HepG2 (cell line): ENCODE measurements around the gene FGF1. TPM values are rescaled to one million over a fixed set of nuclear protein-coding genes. Genes with fewer than 3 reads are reported as not detected.

Source experiments
- ARID5B ChIP-seq: IDR thresholded peaks from 2 replicates; pipeline ENCODE4 v1.4.0; 2020; ENCODE audit warnings: mild to moderate bottlenecking, missing genetic modification reagents
- BRCA1 ChIP-seq: sonication (generic); formaldehyde crosslinking; IDR thresholded peaks from 2 replicates; pipeline ENCODE4 v1.4.0; 2020; ENCODE audit warnings: missing genetic modification reagents
- CSRNP1 ChIP-seq: sonication (generic); formaldehyde crosslinking; IDR thresholded peaks from 2 replicates; pipeline ENCODE4 v1.8.1; 2023; ENCODE audit warnings: mild to moderate bottlenecking, missing genetic modification reagents
- HNF1B ChIP-seq: sonication (generic); formaldehyde crosslinking; IDR thresholded peaks from 2 replicates; pipeline ENCODE4 v1.5.1; 2020; ENCODE audit warnings: mild to moderate bottlenecking, moderate library complexity, missing genetic modification reagents
- IRX3 ChIP-seq: sonication (generic); formaldehyde crosslinking; IDR thresholded peaks from 2 replicates; pipeline ENCODE4 v1.8.1; 2023; ENCODE audit warnings: mild to moderate bottlenecking, low read depth, missing genetic modification reagents, borderline replicate concordance
- KLF16 ChIP-seq, 2 experiments: sonication (generic) in 1 of 2; formaldehyde crosslinking in 1 of 2; IDR thresholded peaks; 2 replicates each; pipeline versions ENCODE4 v1.6.1 to v1.8.0; 2016 to 2023; ENCODE audit warnings: missing genetic modification reagents in 2 of 2, missing compliant biosample characterization in 1 of 2
- MIER3 ChIP-seq: IDR thresholded peaks from 2 replicates; pipeline ENCODE4 v1.6.1; 2016; ENCODE audit warnings: missing compliant biosample characterization, borderline replicate concordance
- TEAD3 ChIP-seq: optimal IDR thresholded peaks from 2 replicates; pipeline ENCODE3; 2016; ENCODE audit warnings: borderline replicate concordance
- ZNF383 ChIP-seq: sonication (generic); formaldehyde crosslinking; IDR thresholded peaks from 2 replicates; pipeline ENCODE4 v1.4.0; 2020; ENCODE audit warnings: missing genetic modification reagents, mild to moderate bottlenecking, borderline replicate concordance
- ZNF432 ChIP-seq: sonication (generic); formaldehyde crosslinking; IDR thresholded peaks from 2 replicates; pipeline ENCODE4 v1.5.0; 2020; ENCODE audit warnings: missing genetic modification reagents, mild to moderate bottlenecking, borderline replicate concordance
- ZNF605 ChIP-seq: sonication (generic); formaldehyde crosslinking; IDR thresholded peaks from 2 replicates; pipeline ENCODE4 v1.8.0; 2022; ENCODE audit warnings: mild to moderate bottlenecking, missing genetic modification reagents
- ZNF772 ChIP-seq: sonication (generic); formaldehyde crosslinking; IDR thresholded peaks from 2 replicates; pipeline ENCODE4 v1.5.0; 2020; ENCODE audit warnings: mild to moderate bottlenecking, missing genetic modification reagents
- polyA plus RNA-seq, 8 experiments: library from polyadenylated mRNA; depleted of rRNA in 3 of 8; stranded (reverse) in 7 of 8; unstranded in 1 of 8; fragments of >200 nt; fragmentation: Illumina TruSeq in 4 of 8; extraction: Trizol in 4 of 8; gene quantifications; 2 replicates each; pipeline versions ENCODE4 v1.2.1 to v1.2.3, GENCODE V29; 2011 to 2016; ENCODE audit warnings: low read depth in 4 of 8, missing spikeins in 1 of 8, mixed read lengths in 1 of 8; ENCODE audit not compliant: insufficient read depth in 1 of 8
- total RNA-seq, 5 experiments: library from RNA; depleted of rRNA; stranded (reverse); fragments of >200 nt; fragmentation: Illumina TruSeq; extraction: Trizol; gene quantifications; 2 replicates each; pipeline ENCODE4 v1.2.3, GENCODE V29; 2016; ENCODE audit warnings: low read depth in 1 of 5
- TF ChIP-seq, protein P1 (sequence below): sonication (generic); formaldehyde crosslinking; IDR thresholded peaks from 2 replicates; pipeline ENCODE4 v1.9.0; 2021; ENCODE audit warnings: mild to moderate bottlenecking, missing genetic modification reagents
- TF ChIP-seq, protein P2 (sequence below): IDR thresholded peaks from 2 replicates; pipeline ENCODE4 v1.6.1; 2016; ENCODE audit warnings: low read depth, borderline replicate concordance

The FGF1 gene
- total and polyA plus RNA-seq, 2 of the 13 experiments (the other 11 are each of a cell fraction or from before 2014, with no cell fraction given) = not detected

- no peak for TF ChIP-seq BRCA1 (CRISPR knock-in tag)
- TF ChIP-seq, protein P1, sequence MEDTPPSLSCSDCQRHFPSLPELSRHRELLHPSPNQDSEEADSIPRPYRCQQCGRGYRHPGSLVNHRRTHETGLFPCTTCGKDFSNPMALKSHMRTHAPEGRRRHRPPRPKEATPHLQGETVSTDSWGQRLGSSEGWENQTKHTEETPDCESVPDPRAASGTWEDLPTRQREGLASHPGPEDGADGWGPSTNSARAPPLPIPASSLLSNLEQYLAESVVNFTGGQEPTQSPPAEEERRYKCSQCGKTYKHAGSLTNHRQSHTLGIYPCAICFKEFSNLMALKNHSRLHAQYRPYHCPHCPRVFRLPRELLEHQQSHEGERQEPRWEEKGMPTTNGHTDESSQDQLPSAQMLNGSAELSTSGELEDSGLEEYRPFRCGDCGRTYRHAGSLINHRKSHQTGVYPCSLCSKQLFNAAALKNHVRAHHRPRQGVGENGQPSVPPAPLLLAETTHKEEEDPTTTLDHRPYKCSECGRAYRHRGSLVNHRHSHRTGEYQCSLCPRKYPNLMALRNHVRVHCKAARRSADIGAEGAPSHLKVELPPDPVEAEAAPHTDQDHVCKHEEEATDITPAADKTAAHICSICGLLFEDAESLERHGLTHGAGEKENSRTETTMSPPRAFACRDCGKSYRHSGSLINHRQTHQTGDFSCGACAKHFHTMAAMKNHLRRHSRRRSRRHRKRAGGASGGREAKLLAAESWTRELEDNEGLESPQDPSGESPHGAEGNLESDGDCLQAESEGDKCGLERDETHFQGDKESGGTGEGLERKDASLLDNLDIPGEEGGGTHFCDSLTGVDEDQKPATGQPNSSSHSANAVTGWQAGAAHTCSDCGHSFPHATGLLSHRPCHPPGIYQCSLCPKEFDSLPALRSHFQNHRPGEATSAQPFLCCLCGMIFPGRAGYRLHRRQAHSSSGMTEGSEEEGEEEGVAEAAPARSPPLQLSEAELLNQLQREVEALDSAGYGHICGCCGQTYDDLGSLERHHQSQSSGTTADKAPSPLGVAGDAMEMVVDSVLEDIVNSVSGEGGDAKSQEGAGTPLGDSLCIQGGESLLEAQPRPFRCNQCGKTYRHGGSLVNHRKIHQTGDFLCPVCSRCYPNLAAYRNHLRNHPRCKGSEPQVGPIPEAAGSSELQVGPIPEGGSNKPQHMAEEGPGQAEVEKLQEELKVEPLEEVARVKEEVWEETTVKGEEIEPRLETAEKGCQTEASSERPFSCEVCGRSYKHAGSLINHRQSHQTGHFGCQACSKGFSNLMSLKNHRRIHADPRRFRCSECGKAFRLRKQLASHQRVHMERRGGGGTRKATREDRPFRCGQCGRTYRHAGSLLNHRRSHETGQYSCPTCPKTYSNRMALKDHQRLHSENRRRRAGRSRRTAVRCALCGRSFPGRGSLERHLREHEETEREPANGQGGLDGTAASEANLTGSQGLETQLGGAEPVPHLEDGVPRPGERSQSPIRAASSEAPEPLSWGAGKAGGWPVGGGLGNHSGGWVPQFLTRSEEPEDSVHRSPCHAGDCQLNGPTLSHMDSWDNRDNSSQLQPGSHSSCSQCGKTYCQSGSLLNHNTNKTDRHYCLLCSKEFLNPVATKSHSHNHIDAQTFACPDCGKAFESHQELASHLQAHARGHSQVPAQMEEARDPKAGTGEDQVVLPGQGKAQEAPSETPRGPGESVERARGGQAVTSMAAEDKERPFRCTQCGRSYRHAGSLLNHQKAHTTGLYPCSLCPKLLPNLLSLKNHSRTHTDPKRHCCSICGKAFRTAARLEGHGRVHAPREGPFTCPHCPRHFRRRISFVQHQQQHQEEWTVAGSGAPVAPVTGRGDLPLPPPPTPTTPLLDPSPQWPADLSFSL = no peak
- peak; percentile 29; the same call in 1 of the 2 replicates for TF ChIP-seq ARID5B (CRISPR knock-in tag)
- no peak for TF ChIP-seq ZNF772
- TF ChIP-seq ZNF432 (CRISPR knock-in tag) = no peak
- TF ChIP-seq, protein P2, sequence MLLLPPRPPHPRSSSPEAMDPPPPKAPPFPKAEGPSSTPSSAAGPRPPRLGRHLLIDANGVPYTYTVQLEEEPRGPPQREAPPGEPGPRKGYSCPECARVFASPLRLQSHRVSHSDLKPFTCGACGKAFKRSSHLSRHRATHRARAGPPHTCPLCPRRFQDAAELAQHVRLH = peak; percentile 35; the same call in 1 of the 2 replicates
- TF ChIP-seq HNF1B (CRISPR knock-in tag) = 0 out of 2 replicates have a peak, but pooled peaks have one; percentile 42
- TF ChIP-seq KLF16 (CRISPR knock-in tag; IDR thresholded peaks at IDR 0.05) = 0 out of 4 replicates have a peak, but pooled peaks of 1 of the 2 experiments have one; percentile 44
- no peak for TF ChIP-seq ZNF383
- TF ChIP-seq CSRNP1 = no peak
- TF ChIP-seq IRX3 (CRISPR knock-in tag) = no peak
- TF ChIP-seq ZNF605 (CRISPR knock-in tag) = peak; percentile 53
- peak; percentile 32 for TF ChIP-seq TEAD3
- TF ChIP-seq MIER3 (CRISPR knock-in tag) = no peak
Observed at GRCh38 chr5:142699184-142699720, 13.4 kb upstream of the FGF1 start (continued).
